ENCODE data around the gene DOCK3. TPM values are rescaled to one million over a fixed set of nuclear protein-coding genes. Genes with fewer than 3 reads are reported as not detected.
"Not testable (repeated sequence)": the region's sequence is repeated elsewhere in the genome, so short reads cannot be mapped to it uniquely, and the experiment has no call there.

Gene DOCK3
- total RNA-seq, 1 donor from 2014 or later: 2.7 TPM

DNA sequence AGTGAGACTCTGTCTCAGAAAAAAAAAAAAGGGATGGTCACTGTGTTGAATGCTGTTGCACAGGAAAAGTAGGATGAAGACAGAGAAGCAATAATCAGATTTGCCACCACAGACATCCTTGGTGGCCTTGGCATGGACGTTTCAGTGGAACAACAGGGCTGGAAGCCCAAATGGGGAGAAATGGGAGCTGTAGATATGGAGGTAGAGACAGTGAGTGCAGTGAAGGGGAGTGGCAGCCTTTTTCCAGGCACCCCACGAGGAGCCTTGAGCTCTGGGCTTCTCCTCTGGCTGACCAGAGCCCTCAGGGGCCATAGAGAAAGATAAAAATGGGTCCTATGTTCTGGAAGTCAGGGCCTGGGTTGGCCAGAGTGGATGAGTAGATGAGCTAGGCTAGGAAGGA, 12.3 kb upstream of the DOCK3 start:
- Histone ChIP-seq H3K27ac (no peak overlapping the region), H3K9me3 (no peaks in the 10 kb centered on the region), H3K27me3 (no peaks in the 10 kb centered on the region), H3K36me3 (no peaks in the 10 kb centered on the region), H3K4me3 (no peak overlapping the region), H3K4me1 (peaks cover 5% of the 10 kb centered on the region)
- no peak for ATAC-seq
- no peak for TF ChIP-seq CTCF (IDR thresholded peaks at IDR 0.05)
- DNase-seq: peak; percentile 17
- intact Hi-C loops (cut with DNase I): no loop called here

GRCh38 chr3:50665081-50665840, 9.5 kb upstream of the DOCK3 start:
- intact Hi-C loops (cut with DNase I): no loop called here
- Histone ChIP-seq H3K9me3 (no peaks in the 10 kb centered on the region), H3K27me3 (no peaks in the 10 kb centered on the region), H3K4me3 (no peak overlapping the region), H3K27ac (no peak overlapping the region), H3K4me1 (peaks cover 5% of the 10 kb centered on the region), H3K36me3 (no peaks in the 10 kb centered on the region)
- ATAC-seq: peak; percentile 74
- DNase-seq: no peak
- TF ChIP-seq CTCF (IDR thresholded peaks at IDR 0.05): no peak

- H3K4me1 ChIP-seq; H3K27ac ChIP-seq; H3K4me3 ChIP-seq; H3K27me3 ChIP-seq; DNase-seq; H3K36me3 ChIP-seq; H3K9me3 ChIP-seq; ATAC-seq; intact Hi-C loops (cut with DNase I): not testable (repeated sequence)
Observed at GRCh38 chr3:50665841-50666115, 8.9 kb upstream of the DOCK3 start.

DNA sequence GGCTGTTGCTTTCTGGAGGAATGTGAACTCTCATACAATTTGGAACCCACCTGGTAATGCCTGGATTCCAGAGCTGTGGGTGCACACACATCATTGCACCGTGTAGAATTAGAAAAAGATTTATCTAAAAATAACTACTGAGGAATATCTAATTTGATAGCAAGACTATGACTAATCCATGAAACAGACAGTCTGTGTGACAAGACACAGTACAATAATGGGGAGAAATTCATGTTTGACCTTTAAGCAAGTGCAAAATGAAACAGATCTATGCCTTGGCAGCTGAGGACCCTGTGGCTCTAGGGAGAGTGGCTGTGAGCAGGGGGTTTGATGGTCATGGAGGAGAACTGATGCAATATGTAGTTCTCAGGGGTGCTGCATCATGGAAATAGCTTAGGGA, 7.9 kb upstream of the DOCK3 start:
- Histone ChIP-seq H3K27ac (no peak overlapping the region), H3K9me3 (no peaks in the 10 kb centered on the region), H3K27me3 (no peaks in the 10 kb centered on the region), H3K36me3 (no peaks in the 10 kb centered on the region), H3K4me1 (peaks cover 5% of the 10 kb centered on the region), H3K4me3 (no peak overlapping the region)
- intact Hi-C loops (cut with DNase I): no loop called here
- no peak for TF ChIP-seq CTCF (IDR thresholded peaks at IDR 0.05)
- DNase-seq: no peak
- ATAC-seq: no peak

DNA sequence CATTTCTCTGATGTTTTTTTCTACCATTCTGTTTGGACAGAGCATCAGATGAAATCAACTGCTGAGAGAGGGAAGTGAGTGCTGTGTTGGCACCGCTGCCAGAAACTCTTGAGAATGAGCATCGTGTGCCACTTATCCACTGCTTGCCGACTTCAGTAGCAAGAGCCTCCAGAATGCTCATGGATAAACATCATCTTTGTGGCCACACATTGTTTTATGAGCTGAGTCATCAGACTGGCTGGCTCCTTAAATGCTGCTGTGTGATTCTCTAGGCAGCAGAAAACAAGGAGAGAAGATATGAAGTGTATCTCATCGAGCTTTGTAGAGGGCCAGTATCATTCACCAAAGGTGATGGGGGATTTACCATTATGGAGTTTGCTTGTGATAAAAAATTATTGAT, 3.4 kb upstream of the DOCK3 start:
- peaks cover 7% of the 10 kb centered on the region for H3K4me1 ChIP-seq
- ATAC-seq (peak; percentile 52), DNase-seq (no peak)
- intact Hi-C loops (cut with DNase I): no loop called here
- TF ChIP-seq CTCF (IDR thresholded peaks at IDR 0.05): no peak
- H3K36me3 ChIP-seq: no peaks in the 10 kb centered on the region
- H3K27ac ChIP-seq: no peak overlapping the region
- no peaks in the 10 kb centered on the region for H3K9me3 ChIP-seq
- peaks cover 16% of the 10 kb centered on the region for H3K27me3 ChIP-seq
- H3K4me3 ChIP-seq: no peak overlapping the region

- TF ChIP-seq CTCF (IDR thresholded peaks at IDR 0.05): no peak
- H3K4me1 ChIP-seq: peaks cover 7% of the 10 kb centered on the region
- H3K27me3 ChIP-seq: peaks cover 29% of the 10 kb centered on the region
- no peak overlapping the region for H3K27ac ChIP-seq
- H3K36me3 ChIP-seq: no peaks in the 10 kb centered on the region
- intact Hi-C loops (cut with DNase I): no loop called here
- DNase-seq (no peak), ATAC-seq (no peak)
- H3K4me3 ChIP-seq: no peak overlapping the region
- no peaks in the 10 kb centered on the region for H3K9me3 ChIP-seq
Observed at GRCh38 chr3:50672656-50673055, 2.1 kb upstream of the DOCK3 start.
